ENCODE results near the gene SLC27A5. TPM values are rescaled to one million over a fixed set of nuclear protein-coding genes. Genes with fewer than 3 reads are reported as not detected.

SLC27A5 gene
- total and polyA plus RNA-seq, 9 of the 15 experiments (the other 6 are each of a cell fraction or from before 2014, with no cell fraction given), result 42.2 to 318 (median 64.7) TPM

DNA sequence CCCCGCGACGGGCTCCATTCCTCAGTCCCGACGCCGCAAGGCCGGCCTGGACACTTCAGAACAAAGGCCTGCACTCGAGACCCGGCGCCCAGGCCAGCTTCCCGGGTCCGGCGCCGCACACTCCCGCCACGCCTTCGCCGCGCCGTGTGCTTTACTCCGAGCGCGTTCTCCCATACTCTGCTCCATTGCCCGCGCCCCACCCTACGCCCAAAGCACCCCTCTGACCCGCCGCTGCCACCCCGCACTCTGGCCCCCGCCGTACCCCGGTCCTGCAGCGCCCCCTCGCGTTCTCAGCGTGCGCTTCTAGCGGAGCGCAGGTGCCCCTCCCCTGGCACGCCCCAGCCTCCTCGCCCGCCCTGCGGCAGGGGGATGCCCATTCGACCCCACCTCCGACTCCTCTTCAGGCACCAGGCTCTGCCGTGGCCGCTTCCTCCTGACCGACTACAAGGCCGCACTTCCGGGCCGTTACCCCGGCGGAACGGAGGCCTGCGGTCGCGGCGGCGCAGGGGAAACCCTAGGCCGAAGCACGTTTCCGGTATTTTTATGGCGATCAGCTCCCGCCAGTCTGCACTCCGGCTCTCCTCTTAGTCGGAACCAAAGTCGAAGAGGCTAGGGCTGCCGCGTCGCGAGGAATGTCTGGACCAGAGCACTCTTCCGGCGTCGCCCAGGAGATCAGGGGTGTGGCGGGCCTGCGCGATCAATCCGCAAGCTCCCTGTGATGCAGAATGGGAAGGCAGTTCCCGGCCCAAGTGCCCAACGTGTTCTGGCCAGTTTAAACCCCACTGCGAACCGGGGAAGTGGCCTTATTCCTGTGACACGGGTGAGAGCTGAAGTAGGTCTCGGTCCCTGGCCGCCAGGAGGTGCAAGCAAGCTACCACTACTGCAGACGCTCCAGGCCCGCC is 7.8 kb upstream of the SLC27A5 start, which contains the start of gene ZBTB45 (continued):
- TF ChIP-seq, protein P1, sequence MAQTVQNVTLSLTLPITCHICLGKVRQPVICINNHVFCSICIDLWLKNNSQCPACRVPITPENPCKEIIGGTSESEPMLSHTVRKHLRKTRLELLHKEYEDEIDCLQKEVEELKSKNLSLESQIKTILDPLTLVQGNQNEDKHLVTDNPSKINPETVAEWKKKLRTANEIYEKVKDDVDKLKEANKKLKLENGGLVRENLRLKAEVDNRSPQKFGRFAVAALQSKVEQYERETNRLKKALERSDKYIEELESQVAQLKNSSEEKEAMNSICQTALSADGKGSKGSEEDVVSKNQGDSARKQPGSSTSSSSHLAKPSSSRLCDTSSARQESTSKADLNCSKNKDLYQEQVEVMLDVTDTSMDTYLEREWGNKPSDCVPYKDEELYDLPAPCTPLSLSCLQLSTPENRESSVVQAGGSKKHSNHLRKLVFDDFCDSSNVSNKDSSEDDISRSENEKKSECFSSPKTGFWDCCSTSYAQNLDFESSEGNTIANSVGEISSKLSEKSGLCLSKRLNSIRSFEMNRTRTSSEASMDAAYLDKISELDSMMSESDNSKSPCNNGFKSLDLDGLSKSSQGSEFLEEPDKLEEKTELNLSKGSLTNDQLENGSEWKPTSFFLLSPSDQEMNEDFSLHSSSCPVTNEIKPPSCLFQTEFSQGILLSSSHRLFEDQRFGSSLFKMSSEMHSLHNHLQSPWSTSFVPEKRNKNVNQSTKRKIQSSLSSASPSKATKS (CRISPR knock-in tag; IDR thresholded peaks at IDR 0.05), result no peak
- no peak for TF ChIP-seq ZFPM2 (CRISPR knock-in tag; IDR thresholded peaks at IDR 0.05)
- TF ChIP-seq, protein P2, sequence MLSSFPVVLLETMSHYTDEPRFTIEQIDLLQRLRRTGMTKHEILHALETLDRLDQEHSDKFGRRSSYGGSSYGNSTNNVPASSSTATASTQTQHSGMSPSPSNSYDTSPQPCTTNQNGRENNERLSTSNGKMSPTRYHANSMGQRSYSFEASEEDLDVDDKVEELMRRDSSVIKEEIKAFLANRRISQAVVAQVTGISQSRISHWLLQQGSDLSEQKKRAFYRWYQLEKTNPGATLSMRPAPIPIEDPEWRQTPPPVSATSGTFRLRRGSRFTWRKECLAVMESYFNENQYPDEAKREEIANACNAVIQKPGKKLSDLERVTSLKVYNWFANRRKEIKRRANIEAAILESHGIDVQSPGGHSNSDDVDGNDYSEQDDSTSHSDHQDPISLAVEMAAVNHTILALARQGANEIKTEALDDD (IDR thresholded peaks at IDR 0.05), result no peak
- TF ChIP-seq, protein P3, sequence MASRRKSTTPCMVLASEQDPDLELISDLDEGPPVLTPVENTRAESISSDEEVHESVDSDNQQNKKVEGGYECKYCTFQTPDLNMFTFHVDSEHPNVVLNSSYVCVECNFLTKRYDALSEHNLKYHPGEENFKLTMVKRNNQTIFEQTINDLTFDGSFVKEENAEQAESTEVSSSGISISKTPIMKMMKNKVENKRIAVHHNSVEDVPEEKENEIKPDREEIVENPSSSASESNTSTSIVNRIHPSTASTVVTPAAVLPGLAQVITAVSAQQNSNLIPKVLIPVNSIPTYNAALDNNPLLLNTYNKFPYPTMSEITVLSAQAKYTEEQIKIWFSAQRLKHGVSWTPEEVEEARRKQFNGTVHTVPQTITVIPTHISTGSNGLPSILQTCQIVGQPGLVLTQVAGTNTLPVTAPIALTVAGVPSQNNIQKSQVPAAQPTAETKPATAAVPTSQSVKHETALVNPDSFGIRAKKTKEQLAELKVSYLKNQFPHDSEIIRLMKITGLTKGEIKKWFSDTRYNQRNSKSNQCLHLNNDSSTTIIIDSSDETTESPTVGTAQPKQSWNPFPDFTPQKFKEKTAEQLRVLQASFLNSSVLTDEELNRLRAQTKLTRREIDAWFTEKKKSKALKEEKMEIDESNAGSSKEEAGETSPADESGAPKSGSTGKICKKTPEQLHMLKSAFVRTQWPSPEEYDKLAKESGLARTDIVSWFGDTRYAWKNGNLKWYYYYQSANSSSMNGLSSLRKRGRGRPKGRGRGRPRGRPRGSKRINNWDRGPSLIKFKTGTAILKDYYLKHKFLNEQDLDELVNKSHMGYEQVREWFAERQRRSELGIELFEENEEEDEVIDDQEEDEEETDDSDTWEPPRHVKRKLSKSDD (conservative IDR thresholded peaks at IDR 0.05; ENCODE audit: low read length), result peak; percentile 48; the same call in 1 of the 2 replicates
- TF ChIP-seq POLR2AphosphoS5 (IDR thresholded peaks at IDR 0.05; ENCODE audit: control insufficient read depth, insufficient read depth, low read depth, low read length), result peak; percentile 80
- TF ChIP-seq MTF1 (CRISPR knock-in tag; IDR thresholded peaks at IDR 0.05; ENCODE audit: borderline replicate concordance), result no peak
- peak; percentile 34 for TF ChIP-seq CBFA2T3 (IDR thresholded peaks at IDR 0.05)
- TF ChIP-seq, protein P4, sequence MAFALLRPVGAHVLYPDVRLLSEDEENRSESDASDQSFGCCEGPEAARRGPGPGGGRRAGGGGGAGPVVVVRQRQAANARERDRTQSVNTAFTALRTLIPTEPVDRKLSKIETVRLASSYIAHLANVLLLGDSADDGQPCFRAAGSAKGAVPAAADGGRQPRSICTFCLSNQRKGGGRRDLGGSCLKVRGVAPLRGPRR (CRISPR knock-in tag; IDR thresholded peaks at IDR 0.05), result no peak
- TF ChIP-seq NCOA4 (IDR thresholded peaks at IDR 0.05; ENCODE audit: partially characterized antibody), result peak; percentile 17
- TF ChIP-seq CHCHD3 (CRISPR knock-in tag; IDR thresholded peaks at IDR 0.05), result no peak
- TF ChIP-seq, protein P5, sequence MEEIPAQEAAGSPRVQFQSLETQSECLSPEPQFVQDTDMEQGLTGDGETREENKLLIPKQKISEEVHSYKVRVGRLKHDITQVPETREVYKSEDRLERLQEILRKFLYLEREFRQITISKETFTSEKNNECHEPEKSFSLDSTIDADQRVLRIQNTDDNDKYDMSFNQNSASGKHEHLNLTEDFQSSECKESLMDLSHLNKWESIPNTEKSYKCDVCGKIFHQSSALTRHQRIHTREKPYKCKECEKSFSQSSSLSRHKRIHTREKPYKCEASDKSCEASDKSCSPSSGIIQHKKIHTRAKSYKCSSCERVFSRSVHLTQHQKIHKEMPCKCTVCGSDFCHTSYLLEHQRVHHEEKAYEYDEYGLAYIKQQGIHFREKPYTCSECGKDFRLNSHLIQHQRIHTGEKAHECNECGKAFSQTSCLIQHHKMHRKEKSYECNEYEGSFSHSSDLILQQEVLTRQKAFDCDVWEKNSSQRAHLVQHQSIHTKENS (CRISPR knock-in tag; IDR thresholded peaks at IDR 0.05), result no peak
- TF ChIP-seq, protein P6, sequence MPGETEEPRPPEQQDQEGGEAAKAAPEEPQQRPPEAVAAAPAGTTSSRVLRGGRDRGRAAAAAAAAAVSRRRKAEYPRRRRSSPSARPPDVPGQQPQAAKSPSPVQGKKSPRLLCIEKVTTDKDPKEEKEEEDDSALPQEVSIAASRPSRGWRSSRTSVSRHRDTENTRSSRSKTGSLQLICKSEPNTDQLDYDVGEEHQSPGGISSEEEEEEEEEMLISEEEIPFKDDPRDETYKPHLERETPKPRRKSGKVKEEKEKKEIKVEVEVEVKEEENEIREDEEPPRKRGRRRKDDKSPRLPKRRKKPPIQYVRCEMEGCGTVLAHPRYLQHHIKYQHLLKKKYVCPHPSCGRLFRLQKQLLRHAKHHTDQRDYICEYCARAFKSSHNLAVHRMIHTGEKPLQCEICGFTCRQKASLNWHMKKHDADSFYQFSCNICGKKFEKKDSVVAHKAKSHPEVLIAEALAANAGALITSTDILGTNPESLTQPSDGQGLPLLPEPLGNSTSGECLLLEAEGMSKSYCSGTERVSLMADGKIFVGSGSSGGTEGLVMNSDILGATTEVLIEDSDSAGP (CRISPR knock-in tag; IDR thresholded peaks at IDR 0.05), result 0 out of 2 replicates have a peak, but pooled peaks have one; percentile 64
- TF ChIP-seq ZNF584 (CRISPR knock-in tag; IDR thresholded peaks at IDR 0.05; ENCODE audit: low read depth), result 0 out of 2 replicates have a peak, but pooled peaks have one; percentile 59
- TF ChIP-seq ZC3H4 (CRISPR knock-in tag; IDR thresholded peaks at IDR 0.05; ENCODE audit: borderline replicate concordance), result no peak
- TF ChIP-seq ZNF124 (CRISPR knock-in tag; IDR thresholded peaks at IDR 0.05), result no peak
- TF ChIP-seq ILF3 (IDR thresholded peaks at IDR 0.05; ENCODE audit: borderline replicate concordance), result no peak; the same call in 1 of the 2 replicates
- peak; percentile 97 for TF ChIP-seq ZBTB1 (CRISPR knock-in tag; IDR thresholded peaks at IDR 0.05; ENCODE audit: borderline replicate concordance, low read depth)

Data from K562 (cell line).